H9 (cell line): Measurements from ENCODE around the gene CHD9. TPM values are rescaled to one million over a fixed set of nuclear protein-coding genes. Genes with fewer than 3 reads are reported as not detected.

Source experiments
- DNase-seq: peaks from one replicate; pipeline ENCODE4 v3.0.0-alpha.2; 2017
- H2AFZ ChIP-seq: one replicate; pipeline ENCODE4 v1.6.1; 2013; ENCODE audit warnings: mild to moderate bottlenecking, low read length, control low read depth, moderate library complexity
- H2AK5ac ChIP-seq: 2 replicates; pipeline ENCODE4 v1.6.1; 2013; ENCODE audit warnings: low read length, control low read depth, mixed read lengths; ENCODE audit not compliant: insufficient read length
- H2BK120ac ChIP-seq: one replicate; pipeline ENCODE4 v1.6.1; 2013; ENCODE audit warnings: low read depth, mild to moderate bottlenecking, low read length, control low read depth, inconsistent platforms; ENCODE audit not compliant: poor library complexity, severe bottlenecking
- H2BK12ac ChIP-seq: 2 replicates; pipeline ENCODE4 v1.6.1; 2013; ENCODE audit warnings: low read length, control low read depth, mixed read lengths, low read depth; ENCODE audit not compliant: insufficient read length
- H2BK15ac ChIP-seq: 2 replicates; pipeline ENCODE4 v1.6.1; 2013; ENCODE audit warnings: low read depth, low read length, control low read depth
- H2BK20ac ChIP-seq: one replicate; pipeline ENCODE4 v1.6.1; 2013; ENCODE audit warnings: low read depth, mild to moderate bottlenecking, low read length, control low read depth, inconsistent platforms; ENCODE audit not compliant: poor library complexity, severe bottlenecking
- H2BK5ac ChIP-seq: 2 replicates; pipeline ENCODE4 v1.6.1; 2013; ENCODE audit warnings: low read length, control low read depth, mixed read lengths; ENCODE audit not compliant: insufficient read length
- H3K14ac ChIP-seq: 2 replicates; pipeline ENCODE4 v1.6.1; 2013; ENCODE audit warnings: low read length, control low read depth; ENCODE audit not compliant: insufficient read depth
- H3K18ac ChIP-seq: 2 replicates; pipeline ENCODE4 v1.6.1; 2013; ENCODE audit warnings: low read depth, mild to moderate bottlenecking, mixed read lengths, low read length, control low read depth; ENCODE audit not compliant: insufficient read length
- H3K23ac ChIP-seq: 2 replicates; pipeline ENCODE4 v1.6.1; 2013; ENCODE audit warnings: low read length, control low read depth, mixed read lengths, low read depth; ENCODE audit not compliant: insufficient read length
- H3K23me2 ChIP-seq: 2 replicates; pipeline ENCODE4 v1.6.1; 2013; ENCODE audit warnings: low read depth, mild to moderate bottlenecking, mixed read lengths, low read length, control low read depth; ENCODE audit not compliant: insufficient read length, poor library complexity, severe bottlenecking
- H3K27ac ChIP-seq: 2 replicates; pipeline ENCODE4 v1.5.1; 2013; ENCODE audit warnings: low read length, control low read depth, mixed read lengths, low read depth; ENCODE audit not compliant: insufficient read length
- H3K27me3 ChIP-seq: 2 replicates; pipeline ENCODE4 v1.6.1; 2013; ENCODE audit warnings: low read length, control low read depth, inconsistent platforms; ENCODE audit not compliant: insufficient read depth
- H3K4ac ChIP-seq: 2 replicates; pipeline ENCODE4 v1.6.1; 2013; ENCODE audit warnings: low read depth, mild to moderate bottlenecking, control low read depth, inconsistent platforms, low read length, moderate library complexity
- H3K4me1 ChIP-seq: 2 replicates; pipeline ENCODE4 v1.6.1; 2013; ENCODE audit warnings: low read length, control low read depth, inconsistent platforms; ENCODE audit not compliant: insufficient read depth
- H3K4me2 ChIP-seq: 2 replicates; pipeline ENCODE4 v1.6.1; 2013; ENCODE audit warnings: low read length, control low read depth, mixed read lengths; ENCODE audit not compliant: insufficient read length, insufficient read depth
- H3K56ac ChIP-seq: 2 replicates; pipeline ENCODE4 v1.6.1; 2013; ENCODE audit warnings: low read depth, mild to moderate bottlenecking, mixed read lengths, low read length, control low read depth; ENCODE audit not compliant: insufficient read length
- H3K79me1 ChIP-seq: 2 replicates; pipeline ENCODE4 v1.6.1; 2013; ENCODE audit warnings: low read depth, mild to moderate bottlenecking, moderate library complexity, low read length, control low read depth, inconsistent platforms; ENCODE audit not compliant: insufficient read depth, poor library complexity, severe bottlenecking
- H3K79me2 ChIP-seq: 2 replicates; pipeline ENCODE4 v1.6.1; 2013; ENCODE audit warnings: low read length, control low read depth, inconsistent platforms; ENCODE audit not compliant: insufficient read depth
- H3K9ac ChIP-seq: 2 replicates; pipeline ENCODE4 v1.6.1; 2013; ENCODE audit warnings: low read length, control low read depth, mixed read lengths; ENCODE audit not compliant: insufficient read length; ENCODE audit errors: extremely low read depth
- H3K9me3 ChIP-seq: one replicate; pipeline ENCODE4 v1.6.1; 2013; ENCODE audit warnings: low read depth, low read length, inconsistent platforms; ENCODE audit not compliant: control insufficient read depth
- H3T11ph ChIP-seq: one replicate; pipeline ENCODE4 v1.6.1; 2013; ENCODE audit warnings: mild to moderate bottlenecking, low read length, control low read depth, inconsistent platforms
- H4K20me1 ChIP-seq: one replicate; pipeline ENCODE4 v1.6.1; 2013; ENCODE audit not compliant: control insufficient read depth, insufficient read length, insufficient read depth
- H4K5ac ChIP-seq: 2 replicates; pipeline ENCODE4 v1.6.1; 2013; ENCODE audit warnings: low read depth, mild to moderate bottlenecking, mixed read lengths, low read length, control low read depth; ENCODE audit not compliant: insufficient read length
- H4K8ac ChIP-seq: replicated peaks from 2 replicates; pipeline ENCODE4 v1.6.1; 2013; ENCODE audit warnings: low read length, control low read depth, mixed read lengths, low read depth; ENCODE audit not compliant: insufficient read length
- H4K91ac ChIP-seq: 2 replicates; pipeline ENCODE4 v1.6.1; 2013; ENCODE audit warnings: low read depth, mild to moderate bottlenecking, moderate library complexity, mixed read lengths, low read length, control low read depth; ENCODE audit not compliant: insufficient read length
- H3K27ac Mint-ChIP-seq, 3 experiments: 2 replicates in 2 of 3; 3 replicates in 1 of 3; pipeline ENCODE4 v1.8.0; 2020 to 2021; ENCODE audit warnings: mixed read lengths in 3 of 3, mild to moderate bottlenecking in 1 of 3, moderate library complexity in 1 of 3
- H3K27me3 Mint-ChIP-seq: 2 replicates; pipeline ENCODE4 v1.8.0; 2021; ENCODE audit warnings: low read depth, mild to moderate bottlenecking, moderate library complexity, mixed read lengths
- H3K36me3 Mint-ChIP-seq, 3 experiments: 2 replicates in 2 of 3; 3 replicates in 1 of 3; pipeline ENCODE4 v1.8.0; 2020 to 2021; ENCODE audit warnings: low read depth in 3 of 3, mixed read lengths in 3 of 3; ENCODE audit not compliant: insufficient read depth in 1 of 3
- H3K4me1 Mint-ChIP-seq, 2 experiments: 2 replicates each; pipeline ENCODE4 v1.8.0; 2020; ENCODE audit warnings: mixed read lengths in 2 of 2
- H3K4me3 Mint-ChIP-seq, 2 experiments: 2 replicates in 1 of 2; 3 replicates in 1 of 2; pipeline ENCODE4 v1.8.0; 2020 to 2021; ENCODE audit warnings: mild to moderate bottlenecking in 2 of 2, mixed read lengths in 2 of 2, moderate library complexity in 1 of 2
- H3K9me3 Mint-ChIP-seq, 2 experiments: 2 replicates in 1 of 2; 3 replicates in 1 of 2; pipeline ENCODE4 v1.8.0; 2020; ENCODE audit warnings: mild to moderate bottlenecking in 2 of 2, mixed read lengths in 2 of 2, moderate library complexity in 1 of 2
- WGBS: extraction: QIAGEN DNeasy Blood & Tissue Kit; methylation state at CpG from one replicate; pipeline ENCODE4 v1.1.7; 2013; ENCODE audit warnings: missing lambda C conversion rate, low lambda C conversion rate, mixed read lengths; ENCODE audit not compliant: insufficient read length; ENCODE audit errors: extremely low coverage; 5-methylcytosine and 5-hydroxymethylcytosine counted together
- total RNA-seq: library from RNA; stranded (reverse); gene quantifications from 2 replicates; pipeline ENCODE4 v1.2.1, GENCODE V29; 2021
- TF ChIP-seq, protein P1 (sequence below): fragments of 200-600 bp; sonication (generic); conservative IDR thresholded peaks from 3 replicates; pipeline ENCODE4 v1.8.0; 2021; ENCODE audit warnings: antibody characterized with exemption, mild to moderate bottlenecking

Gene CHD9
- total RNA-seq, 1 experiment from 2014 or later = 46.2 TPM

GRCh38 chr16:53081686-53082407, 27.1 kb downstream of the CHD9 start:
- no peak overlapping the region for H3K56ac ChIP-seq
- no peak overlapping the region for H4K91ac ChIP-seq
- H2BK5ac ChIP-seq = no peak overlapping the region
- H3K14ac ChIP-seq = no peak overlapping the region
- no CpG with 5 or more reads among the region's 3 CpGs for whole genome bisulfite sequencing
- H2BK120ac ChIP-seq = no peak overlapping the region
- no peak overlapping the region for H4K8ac ChIP-seq
- H3K4me2 ChIP-seq = no peak overlapping the region
- Mint-ChIP-seq H3K27ac (no peak overlapping the region), H3K4me3 (no peak overlapping the region), H3K36me3 (peaks cover 9 to 22% (median 17%) of the 10 kb centered on the region in 3 experiments), H3K4me1 (peaks cover 64 to 69% of the 10 kb centered on the region in 2 experiments), H3K27me3 (no peaks in the 10 kb centered on the region), H3K9me3 (peaks cover 7 to 8% of the 10 kb centered on the region in 2 experiments; a peak in 3 of 5 replicates)
- H3K18ac ChIP-seq = no peak overlapping the region
- H4K5ac ChIP-seq = no peak overlapping the region
- no peaks in the 10 kb centered on the region for H3K9me3 ChIP-seq
- no peak overlapping the region for H3K9ac ChIP-seq
- no peak overlapping the region for H2BK15ac ChIP-seq
- no peaks in the 10 kb centered on the region for H3K79me2 ChIP-seq
- H2BK12ac ChIP-seq = no peak overlapping the region
- no peak overlapping the region for H3K27ac ChIP-seq
- H2AK5ac ChIP-seq = no peak overlapping the region
- H2AFZ ChIP-seq = no peak overlapping the region
- no peaks in the 10 kb centered on the region for H3K23me2 ChIP-seq
- TF ChIP-seq, protein P1, sequence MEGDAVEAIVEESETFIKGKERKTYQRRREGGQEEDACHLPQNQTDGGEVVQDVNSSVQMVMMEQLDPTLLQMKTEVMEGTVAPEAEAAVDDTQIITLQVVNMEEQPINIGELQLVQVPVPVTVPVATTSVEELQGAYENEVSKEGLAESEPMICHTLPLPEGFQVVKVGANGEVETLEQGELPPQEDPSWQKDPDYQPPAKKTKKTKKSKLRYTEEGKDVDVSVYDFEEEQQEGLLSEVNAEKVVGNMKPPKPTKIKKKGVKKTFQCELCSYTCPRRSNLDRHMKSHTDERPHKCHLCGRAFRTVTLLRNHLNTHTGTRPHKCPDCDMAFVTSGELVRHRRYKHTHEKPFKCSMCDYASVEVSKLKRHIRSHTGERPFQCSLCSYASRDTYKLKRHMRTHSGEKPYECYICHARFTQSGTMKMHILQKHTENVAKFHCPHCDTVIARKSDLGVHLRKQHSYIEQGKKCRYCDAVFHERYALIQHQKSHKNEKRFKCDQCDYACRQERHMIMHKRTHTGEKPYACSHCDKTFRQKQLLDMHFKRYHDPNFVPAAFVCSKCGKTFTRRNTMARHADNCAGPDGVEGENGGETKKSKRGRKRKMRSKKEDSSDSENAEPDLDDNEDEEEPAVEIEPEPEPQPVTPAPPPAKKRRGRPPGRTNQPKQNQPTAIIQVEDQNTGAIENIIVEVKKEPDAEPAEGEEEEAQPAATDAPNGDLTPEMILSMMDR = no peak
- no peaks in the 10 kb centered on the region for H3K79me1 ChIP-seq
- no peaks in the 10 kb centered on the region for H4K20me1 ChIP-seq
- H2BK20ac ChIP-seq = no peak overlapping the region
- H3K4ac ChIP-seq = no peak overlapping the region
- no peak overlapping the region for H3T11ph ChIP-seq
- no peak for DNase-seq
- no peaks in the 10 kb centered on the region for H3K27me3 ChIP-seq
- H3K4me1 ChIP-seq = peaks cover 19% of the 10 kb centered on the region; the same call in 1 of the 2 replicates
- no peak overlapping the region for H3K23ac ChIP-seq
